K562 treated with DMSO at 1 percent for 4 hours (cell line): ENCODE results near the gene PSD. TPM values are rescaled to one million over a fixed set of nuclear protein-coding genes. Genes with fewer than 3 reads are reported as not detected.

Experiments used
- total RNA-seq: library from RNA; unstranded; fragments of 300-600 nt; gene quantifications from 2 replicates; pipeline ENCODE4 v1.2.3, GENCODE V29; 2022; ENCODE audit not compliant: insufficient read depth

Gene PSD
- 0.97 TPM in 1 of 2 replicates, not detected in the other for total RNA-seq

GRCh38 chr10:102418622-102419268 lies at the start of gene PSD:
Gene PSD, minus strand, starts transcription at chr10:102418785. Its CDS starts 1,747 bp downstream, at chr10:102417038.

GRCh38 chr10:102451105-102451969 lies 32.8 kb upstream of the PSD start, which contains the start of gene C10orf95:
Gene C10orf95, minus strand, starts transcription at chr10:102451543. Its CDS starts 450 bp downstream, at chr10:102451093.

GRCh38 chr10:102432162-102432950 lies 13.8 kb upstream of the PSD start, which contains the start of gene CUEDC2:
Gene CUEDC2, minus strand, starts transcription at chr10:102432574. Its CDS starts 7,386 bp downstream, at chr10:102425188.

GRCh38 chr10:102420714-102421506 lies 2.3 kb upstream of the PSD start, which contains the start of gene FBXL15:
Gene FBXL15, plus strand, starts transcription at chr10:102420836. Its CDS starts 294 bp downstream, at chr10:102421130.

GRCh38 chr10:102395400-102396316 lies 22.9 kb downstream of the PSD start, which contains the start of gene NFKB2:
Gene NFKB2, plus strand, starts transcription at chr10:102395705. Its CDS starts 255 bp downstream, at chr10:102395960.

Other genes with a start within 250 kb of the PSD start
- gene ELOVL3, start 192.5 kb downstream of the PSD start, total RNA-seq: not detected in 2 replicates
- gene PITX3, start 177.3 kb downstream of the PSD start, total RNA-seq: not detected in 2 replicates
- 31.9 and 38.3 TPM in 2 replicates for gene GBF1, start 173.3 kb downstream of the PSD start, total RNA-seq
- 29.1 and 31.6 TPM in 2 replicates for gene NFKB2, start 23.1 kb downstream of the PSD start, total RNA-seq
- gene FBXL15, start 2.1 kb upstream of the PSD start, total RNA-seq: 21.7 and 23.8 TPM in 2 replicates
- gene CUEDC2, start 13.8 kb upstream of the PSD start, total RNA-seq: 35.2 and 40.7 TPM in 2 replicates
- gene C10orf95, start 32.8 kb upstream of the PSD start, total RNA-seq: 1.2 and 2.7 TPM in 2 replicates
- gene ACTR1A, start 83.9 kb upstream of the PSD start, total RNA-seq: 38.2 and 39.1 TPM in 2 replicates
- gene SUFU, start 85.2 kb upstream of the PSD start, total RNA-seq: 8.2 and 9.7 TPM in 2 replicates
- 16.8 and 18.5 TPM in 2 replicates for gene TRIM8, start 225.7 kb upstream of the PSD start, total RNA-seq